A673 (cell line): ENCODE data around the gene AKNA.

Source experiments
- CTCF ChIP-seq: fragments of 300-800, 200-600 bp; sonication (generic); conservative IDR thresholded peaks from 2 replicates; pipeline ENCODE4 v1.5.1; 2017; ENCODE audit warnings: low read depth, mild to moderate bottlenecking, antibody characterized with exemption, low read length, moderate library complexity, mixed read lengths
- EZH2 ChIP-seq: fragments of 200-600 bp; sonication (generic); IDR thresholded peaks from 2 replicates; pipeline ENCODE4 v1.6.1; 2017; ENCODE audit warnings: borderline replicate concordance, low read depth, mild to moderate bottlenecking, mixed read lengths, antibody characterized with exemption, low read length; ENCODE audit not compliant: poor library complexity, severe bottlenecking

- TF ChIP-seq CTCF (no peak), EZH2 (no peak)
Observed at GRCh38 chr9:114378883-114379282, 8.9 kb downstream of the AKNA start.
